Glomerular visceral epithelial cell (primary cell): ENCODE results near the gene SLC4A9.
A peak's percentile ranks its signal among the peaks of the same experiment; 100 is the strongest.

Source experiments
- DNase-seq: peaks from one replicate; pipeline ENCODE4 v3.0.0-alpha.2; 2016; ENCODE audit errors: extremely low spot score

SLC4A9 gene

DNA sequence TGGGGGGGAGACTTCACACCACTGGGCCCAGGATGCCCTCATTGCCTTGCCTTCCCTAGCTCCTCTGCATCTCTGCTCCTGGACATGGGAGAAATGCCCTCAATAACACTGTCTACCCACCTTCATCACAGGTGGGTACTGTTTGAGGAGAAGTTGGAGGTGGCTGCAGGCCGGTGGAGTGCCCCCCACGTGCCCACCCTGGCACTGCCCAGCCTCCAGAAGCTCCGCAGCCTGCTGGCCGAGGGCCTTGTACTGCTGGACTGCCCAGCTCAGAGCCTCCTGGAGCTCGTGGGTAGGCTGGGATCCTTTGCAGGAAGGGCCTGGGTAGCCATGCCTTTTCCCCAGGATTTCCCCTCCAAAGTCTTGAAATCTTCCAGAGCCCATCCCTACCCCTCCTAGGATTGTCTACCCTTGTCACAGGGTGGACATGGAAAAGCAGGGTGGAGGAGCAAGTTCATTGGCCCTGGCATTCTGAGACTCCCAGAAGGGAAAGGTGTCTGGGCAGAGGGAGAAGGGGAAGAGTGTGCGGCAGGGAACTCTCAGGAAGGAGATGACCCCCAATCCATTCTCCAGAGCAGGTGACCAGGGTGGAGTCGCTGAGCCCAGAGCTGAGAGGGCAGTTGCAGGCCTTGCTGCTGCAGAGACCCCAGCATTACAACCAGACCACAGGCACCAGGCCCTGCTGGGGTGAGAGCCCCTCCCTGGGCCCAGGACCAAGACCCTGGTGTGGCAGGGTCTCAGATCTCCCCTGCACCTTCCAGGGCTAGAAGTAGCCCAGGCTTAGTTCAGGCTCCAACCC, 886 bp downstream of the SLC4A9 start:
- no peak for DNase-seq

DNA sequence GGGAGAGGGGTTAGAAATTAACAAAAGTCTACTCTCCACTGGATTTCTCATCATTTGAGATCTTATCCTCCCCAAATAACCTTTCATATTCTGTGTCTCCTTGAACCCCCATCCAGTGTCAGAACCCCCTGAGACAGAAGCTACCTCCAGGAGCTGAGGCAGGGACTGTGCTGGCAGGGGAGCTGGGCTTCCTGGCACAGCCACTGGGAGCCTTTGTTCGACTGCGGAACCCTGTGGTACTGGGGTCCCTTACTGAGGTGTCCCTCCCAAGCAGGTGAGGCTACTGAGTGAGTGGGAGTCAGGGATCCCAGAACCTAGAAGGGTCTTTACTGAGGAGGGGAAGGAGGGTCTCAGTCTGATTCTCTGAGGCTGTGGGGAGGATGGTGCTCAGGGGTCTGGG, 1.9 kb downstream of the SLC4A9 start:
- DNase-seq, result no peak

DNA sequence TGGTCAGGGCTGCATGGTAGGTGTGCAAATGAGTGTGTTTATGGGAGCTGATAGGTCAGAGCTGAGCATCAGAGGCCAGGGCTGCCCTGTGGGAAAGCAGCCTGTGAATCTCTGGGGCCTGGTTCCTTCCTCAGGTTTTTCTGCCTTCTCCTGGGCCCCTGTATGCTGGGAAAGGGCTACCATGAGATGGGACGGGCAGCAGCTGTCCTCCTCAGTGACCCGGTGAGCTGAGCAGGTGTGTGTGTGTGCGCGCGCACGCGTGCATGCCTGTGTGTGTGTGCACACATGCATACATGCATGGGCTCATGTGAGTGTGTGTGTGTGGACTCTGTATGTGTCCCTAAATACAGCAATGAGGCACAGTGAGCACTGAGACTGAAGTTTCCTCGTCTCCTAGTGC, 2.3 kb downstream of the SLC4A9 start:
- DNase-seq, result no peak

DNA sequence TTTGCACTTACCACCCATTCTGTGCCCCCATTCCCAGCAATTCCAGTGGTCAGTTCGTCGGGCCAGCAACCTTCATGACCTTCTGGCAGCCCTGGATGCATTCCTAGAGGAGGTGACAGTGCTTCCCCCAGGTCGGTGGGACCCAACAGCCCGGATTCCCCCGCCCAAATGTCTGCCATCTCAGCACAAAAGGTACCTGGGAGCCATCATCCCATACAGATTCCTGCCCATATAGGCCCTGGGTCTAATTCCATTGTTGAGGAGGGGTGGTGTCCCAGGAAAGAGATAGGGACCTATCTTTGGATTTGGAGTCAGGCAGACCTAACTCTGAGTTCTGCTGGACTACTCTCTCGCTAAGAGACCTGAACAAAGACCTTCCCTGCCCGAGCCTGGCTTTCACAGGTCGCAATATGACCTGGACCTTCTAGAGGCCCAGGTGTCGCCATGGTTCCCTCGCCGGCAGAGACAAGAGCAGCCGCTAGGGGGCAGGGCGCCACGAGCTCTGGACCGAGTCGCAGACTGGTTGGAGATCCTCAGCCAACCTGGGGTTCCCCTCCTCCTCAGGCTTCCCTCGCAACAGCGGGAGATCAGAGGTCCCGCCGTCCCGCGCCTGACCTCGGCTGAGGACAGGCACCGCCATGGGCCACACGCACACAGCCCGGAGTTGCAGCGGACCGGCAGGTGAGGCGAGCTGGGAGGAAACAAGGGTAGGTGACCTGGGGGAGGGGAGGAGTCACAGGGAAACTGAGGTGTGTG, 3.1 kb downstream of the SLC4A9 start:
- DNase-seq, result peak; percentile 74

DNA sequence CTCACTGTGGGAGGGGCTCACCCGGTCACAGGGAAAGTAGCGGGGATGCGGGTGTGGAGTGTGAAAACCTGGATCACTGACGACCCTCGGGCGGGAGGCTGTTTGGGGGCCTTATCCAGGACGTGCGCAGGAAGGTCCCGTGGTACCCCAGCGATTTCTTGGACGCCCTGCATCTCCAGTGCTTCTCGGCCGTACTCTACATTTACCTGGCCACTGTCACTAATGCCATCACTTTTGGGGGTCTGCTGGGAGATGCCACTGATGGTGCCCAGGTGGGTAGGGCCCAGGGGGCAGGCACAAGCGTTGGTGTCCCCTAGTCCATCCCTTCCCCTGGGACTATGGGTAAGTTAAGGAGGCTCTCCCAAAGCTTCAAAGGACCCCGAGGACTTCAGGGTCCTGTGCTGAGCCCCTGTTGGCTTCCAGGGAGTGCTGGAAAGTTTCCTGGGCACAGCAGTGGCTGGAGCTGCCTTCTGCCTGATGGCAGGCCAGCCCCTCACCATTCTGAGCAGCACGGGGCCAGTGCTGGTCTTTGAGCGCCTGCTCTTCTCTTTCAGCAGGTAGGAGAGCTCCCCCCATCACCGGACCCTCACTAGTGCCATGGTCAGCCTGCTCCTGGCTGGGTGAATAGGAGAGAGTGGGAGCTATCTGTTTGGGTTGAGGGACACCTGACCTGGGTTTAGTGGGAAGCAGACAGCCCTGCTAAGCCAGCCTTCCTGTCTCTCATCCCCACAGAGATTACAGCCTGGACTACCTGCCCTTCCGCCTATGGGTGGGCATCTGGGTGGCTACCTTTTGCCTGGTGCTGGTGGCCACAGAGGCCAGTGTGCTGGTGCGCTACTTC, 3.9 kb downstream of the SLC4A9 start:
- no peak for DNase-seq

DNA sequence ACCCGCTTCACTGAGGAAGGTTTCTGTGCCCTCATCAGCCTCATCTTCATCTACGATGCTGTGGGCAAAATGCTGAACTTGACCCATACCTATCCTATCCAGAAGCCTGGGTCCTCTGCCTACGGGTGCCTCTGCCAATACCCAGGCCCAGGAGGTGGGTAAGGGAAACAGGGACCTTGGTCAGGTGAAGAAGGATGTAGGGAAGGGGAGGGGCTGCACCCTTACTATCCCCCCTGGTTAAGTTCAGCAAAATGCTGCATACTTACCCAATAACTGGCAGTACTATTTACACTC, 4.4 kb downstream of the SLC4A9 start:
- DNase-seq, result no peak

DNA sequence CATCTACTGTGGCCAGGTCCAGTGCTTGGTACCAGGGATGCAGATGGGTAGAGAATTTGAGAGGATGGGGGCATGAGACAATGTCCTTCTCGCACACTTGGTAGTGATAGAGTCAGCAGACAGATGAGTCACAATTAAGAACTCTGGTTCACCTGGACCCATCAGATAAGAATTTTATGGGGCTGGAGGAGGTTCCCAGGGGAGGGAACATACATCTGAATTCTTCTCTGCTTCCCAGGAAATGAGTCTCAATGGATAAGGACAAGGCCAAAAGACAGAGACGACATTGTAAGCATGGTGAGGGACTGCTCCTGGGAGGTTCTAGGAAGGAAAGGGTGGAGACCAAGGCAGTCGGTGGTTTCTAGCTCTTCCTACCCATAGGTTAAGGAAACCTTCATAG, 5.3 kb downstream of the SLC4A9 start:
- DNase-seq, result no peak

DNA sequence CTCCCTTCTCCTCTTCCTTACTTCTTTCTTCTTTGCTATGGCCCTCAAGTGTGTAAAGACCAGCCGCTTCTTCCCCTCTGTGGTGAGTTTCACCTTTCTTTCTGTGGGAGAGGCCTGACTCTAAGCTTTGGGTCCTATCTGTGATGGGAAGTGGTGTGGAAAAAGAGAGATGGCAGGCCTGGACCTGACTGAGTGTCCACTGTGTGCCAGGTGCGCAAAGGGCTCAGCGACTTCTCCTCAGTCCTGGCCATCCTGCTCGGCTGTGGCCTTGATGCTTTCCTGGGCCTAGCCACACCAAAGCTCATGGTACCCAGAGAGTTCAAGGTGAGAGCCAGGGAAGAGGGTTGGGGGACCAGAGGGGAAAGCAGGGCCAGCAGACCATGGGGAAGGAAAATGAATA, 5.9 kb downstream of the SLC4A9 start:
- no peak for DNase-seq

DNA sequence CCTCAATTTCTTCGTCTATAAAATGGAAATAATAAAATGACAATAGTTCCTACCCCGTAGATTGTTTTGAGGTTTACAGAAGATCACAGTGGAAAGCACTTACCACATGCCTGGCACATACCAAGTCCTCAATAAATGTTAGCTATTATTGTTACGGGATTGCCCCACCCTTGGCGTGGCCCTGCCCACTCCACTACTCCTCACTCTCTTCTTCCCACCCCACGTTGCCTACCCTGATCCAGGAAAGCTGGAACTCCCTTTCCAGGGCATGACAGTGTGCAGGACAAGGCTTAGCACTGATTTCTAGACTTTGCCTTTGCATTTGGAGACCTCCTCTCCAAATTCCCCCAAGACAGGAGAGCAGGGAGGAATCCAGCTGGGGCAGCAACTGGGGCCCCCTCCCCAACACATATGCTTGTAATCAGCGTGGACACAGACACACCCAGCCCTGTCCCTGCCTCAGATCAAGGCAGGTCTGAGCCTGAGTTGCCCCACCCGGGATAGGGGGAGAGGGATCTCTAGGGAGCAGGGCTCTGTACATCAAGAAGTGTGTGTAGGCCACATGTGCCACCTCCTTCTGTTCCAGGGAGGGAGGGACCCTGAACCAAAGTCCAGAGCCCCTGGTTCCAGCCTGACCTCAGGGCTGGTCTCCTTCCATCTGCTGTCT, 6.7 kb downstream of the SLC4A9 start:
- DNase-seq, result no peak

DNA sequence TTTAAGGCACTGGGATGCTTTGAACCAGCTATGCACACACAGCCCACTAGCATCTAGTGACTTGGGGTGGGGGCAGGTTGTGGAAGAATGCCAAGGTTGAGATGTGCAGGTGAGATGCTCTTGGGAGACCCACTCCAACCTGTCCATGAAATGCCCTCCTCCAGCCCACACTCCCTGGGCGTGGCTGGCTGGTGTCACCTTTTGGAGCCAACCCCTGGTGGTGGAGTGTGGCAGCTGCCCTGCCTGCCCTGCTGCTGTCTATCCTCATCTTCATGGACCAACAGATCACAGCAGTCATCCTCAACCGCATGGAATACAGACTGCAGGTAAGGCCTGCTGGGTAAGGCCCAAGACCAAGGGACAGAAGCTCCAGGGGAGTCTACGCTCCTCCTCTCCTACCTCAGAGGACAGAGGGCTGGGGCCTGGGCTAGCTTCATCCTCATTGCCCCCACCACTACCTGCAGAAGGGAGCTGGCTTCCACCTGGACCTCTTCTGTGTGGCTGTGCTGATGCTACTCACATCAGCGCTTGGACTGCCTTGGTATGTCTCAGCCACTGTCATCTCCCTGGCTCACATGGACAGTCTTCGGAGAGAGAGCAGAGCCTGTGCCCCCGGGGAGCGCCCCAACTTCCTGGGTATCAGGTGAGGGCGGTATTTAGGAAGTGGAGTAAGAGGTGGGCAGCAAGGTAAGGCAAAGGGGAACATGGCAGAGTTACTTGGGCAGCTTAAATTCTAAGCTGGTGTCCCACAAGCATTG, 7.4 kb downstream of the SLC4A9 start:
- no peak for DNase-seq

DNA sequence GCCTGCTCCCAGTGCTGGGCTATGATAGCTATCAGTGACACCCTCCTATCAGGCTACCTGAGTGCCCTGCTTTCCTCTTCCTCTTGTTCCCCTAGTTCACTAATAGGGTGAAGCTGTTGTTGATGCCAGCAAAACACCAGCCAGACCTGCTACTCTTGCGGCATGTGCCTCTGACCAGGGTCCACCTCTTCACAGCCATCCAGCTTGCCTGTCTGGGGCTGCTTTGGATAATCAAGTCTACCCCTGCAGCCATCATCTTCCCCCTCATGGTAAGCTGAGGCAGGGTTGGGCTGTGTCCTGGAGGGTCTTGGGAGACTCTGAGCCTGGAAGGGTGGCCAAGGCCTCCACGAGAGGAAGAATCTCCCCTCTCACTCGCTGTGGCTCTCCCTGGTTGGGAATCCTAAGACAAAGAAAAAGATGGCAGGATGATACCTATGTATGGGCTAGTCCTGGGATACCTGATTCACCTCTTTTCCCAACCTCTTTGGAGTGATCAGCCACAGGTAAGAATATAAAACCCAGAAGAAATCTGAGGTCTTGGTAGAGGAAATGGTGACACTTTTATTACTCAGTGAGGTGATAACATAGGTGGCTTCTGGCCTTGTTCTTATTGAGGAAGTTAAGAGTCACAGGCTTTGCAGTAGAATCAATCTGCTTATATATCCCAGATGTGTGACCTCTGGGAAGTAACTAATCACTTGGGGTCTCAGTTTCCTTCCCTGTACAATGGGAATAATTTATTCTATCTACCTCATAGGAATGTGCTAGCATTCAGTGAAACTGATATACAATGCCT, 11.6 kb downstream of the SLC4A9 start:
- no peak for DNase-seq

DNA sequence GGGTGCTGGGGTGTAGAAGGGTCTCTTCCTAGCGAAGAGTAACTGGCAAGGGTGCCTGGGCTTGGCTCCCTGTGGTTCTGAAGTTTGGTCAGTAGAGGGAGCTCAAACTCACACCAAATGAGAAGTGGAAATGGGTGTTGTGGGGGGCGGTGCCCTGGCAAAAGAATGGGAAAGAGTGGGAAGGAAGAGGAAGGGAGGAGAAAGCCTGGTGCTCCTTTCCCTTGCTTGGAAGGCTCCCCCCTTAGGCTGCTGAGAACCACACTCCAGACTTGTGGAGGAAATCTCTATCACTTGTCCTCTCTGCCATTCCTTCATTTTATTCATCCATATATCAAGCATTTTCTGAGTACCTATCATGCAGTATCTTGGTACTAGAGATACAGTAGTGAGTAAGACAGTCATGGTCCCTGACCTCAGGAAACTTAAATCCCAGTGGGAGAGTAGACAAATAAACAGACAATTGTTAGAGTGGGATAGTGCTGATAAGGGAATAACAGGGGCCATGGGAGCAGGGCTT, 13.0 kb downstream of the SLC4A9 start:
- peak; percentile 80 for DNase-seq

DNA sequence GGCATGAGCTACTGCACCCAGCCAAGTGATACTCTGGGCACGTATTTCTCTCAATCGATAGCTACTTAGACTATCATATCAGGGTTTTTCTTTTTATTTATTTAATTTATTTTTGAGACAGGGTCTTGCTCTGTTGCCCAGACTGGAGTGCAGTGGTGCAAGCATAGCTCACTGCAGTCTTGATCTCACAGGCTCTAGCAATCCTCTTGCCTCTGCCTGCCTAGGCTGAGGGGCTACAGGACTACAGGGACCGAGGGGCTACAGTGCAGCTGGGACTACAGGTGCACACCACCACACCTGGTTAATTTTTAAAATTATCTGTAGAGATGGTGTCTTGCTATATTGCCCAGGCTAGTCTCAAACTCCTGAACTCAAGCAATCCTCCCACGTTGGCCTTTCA, 21.4 kb downstream of the SLC4A9 start:
- no peak for DNase-seq

DNA sequence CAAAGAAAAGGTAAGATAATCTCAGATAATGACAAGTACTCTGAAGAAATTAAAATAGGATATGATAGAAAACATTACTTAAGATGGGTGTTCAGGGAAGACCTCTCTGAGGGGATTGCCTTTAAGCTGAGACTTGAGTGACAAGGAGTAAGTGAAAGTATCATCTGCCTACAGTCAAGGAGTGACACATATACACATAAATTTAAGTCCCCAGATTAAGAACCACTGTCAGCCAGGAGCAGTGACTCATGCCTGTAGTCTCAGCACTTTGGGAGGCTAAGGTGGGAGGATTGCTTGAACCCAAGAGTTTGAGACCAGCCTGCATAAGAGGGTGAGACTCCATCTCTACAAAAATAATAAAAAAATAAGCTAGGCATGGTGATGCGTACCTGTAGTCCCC, 22.0 kb downstream of the SLC4A9 start:
- no peak for DNase-seq

DNA sequence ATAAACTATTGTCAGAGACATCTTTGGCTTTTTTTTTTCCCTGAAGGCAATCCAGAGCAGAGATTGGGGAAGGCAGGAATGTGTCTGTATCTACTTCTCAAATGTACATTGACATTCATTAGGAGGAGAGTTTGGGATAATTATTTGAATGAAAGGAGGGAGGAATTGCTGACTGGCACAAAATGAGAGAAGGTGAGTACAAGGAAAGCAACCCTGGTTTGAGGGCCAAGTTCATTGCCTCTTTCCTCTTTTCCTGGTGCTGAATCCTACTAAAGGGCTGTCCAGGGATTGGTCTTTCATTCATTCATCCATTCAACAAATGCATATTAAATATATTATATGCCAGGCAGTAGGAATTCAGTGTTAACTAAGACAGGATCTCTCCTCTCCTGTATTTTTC, 22.9 kb downstream of the SLC4A9 start:
- DNase-seq, result no peak

DNA sequence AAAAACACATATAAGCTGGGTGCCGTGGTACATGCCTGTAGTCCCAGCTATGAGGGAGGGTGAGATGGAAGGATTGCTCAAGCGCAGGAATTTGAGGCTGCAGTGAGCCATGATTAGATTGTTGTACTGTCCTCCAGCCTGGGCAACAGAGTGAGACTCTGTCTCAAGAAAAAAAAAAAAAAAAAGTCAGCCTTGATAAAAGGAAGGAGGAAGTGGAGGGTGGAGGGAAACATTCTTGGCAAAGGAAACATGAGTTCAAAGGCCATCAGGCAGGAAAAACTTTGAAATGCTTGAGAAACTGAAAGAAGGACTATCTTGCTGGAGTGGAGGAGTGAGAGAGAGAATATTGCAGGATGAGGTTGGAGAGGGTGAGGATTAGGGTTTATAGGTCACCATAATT, 23.3 kb downstream of the SLC4A9 start:
- DNase-seq, result no peak

DNA sequence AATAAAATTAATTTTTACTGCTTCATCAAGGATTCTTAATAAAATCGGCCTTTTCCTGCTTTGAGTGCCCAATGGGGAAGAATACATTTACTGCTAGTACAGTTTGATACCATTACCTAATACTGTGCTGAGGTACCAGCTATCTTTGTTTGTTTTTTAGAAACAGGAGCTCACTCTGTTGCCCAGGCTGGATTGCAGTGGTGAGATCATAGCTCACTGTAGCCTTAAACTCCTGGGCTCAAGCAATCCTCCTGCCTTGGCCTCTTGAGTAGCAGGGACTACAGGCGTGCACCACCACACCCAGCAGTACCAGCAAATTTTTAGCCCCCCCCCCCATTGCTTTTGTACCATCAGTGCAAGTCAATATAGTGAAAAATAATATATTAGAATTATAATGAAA, 28.1 kb downstream of the SLC4A9 start:
- DNase-seq, result no peak

DNA sequence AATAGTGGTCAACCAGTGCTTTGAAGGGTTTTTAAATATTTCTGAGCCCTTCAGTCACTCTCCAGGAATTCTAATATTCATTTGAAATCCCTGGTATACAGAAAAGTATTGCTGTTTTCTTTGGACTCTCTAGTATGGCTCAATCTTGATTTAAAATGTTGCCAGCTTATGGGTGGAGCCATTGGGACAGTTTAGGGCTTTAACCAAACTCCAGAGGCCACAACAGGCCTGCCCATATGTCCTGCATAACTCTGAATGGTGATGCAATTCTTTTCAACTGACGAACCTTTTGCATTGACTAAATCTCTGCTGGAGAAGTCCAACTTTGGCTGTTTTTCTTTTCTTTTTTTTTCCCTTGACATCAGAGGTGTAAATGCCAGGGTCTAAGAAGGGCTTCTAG, 31.3 kb downstream of the SLC4A9 start:
- DNase-seq, result no peak

DNA sequence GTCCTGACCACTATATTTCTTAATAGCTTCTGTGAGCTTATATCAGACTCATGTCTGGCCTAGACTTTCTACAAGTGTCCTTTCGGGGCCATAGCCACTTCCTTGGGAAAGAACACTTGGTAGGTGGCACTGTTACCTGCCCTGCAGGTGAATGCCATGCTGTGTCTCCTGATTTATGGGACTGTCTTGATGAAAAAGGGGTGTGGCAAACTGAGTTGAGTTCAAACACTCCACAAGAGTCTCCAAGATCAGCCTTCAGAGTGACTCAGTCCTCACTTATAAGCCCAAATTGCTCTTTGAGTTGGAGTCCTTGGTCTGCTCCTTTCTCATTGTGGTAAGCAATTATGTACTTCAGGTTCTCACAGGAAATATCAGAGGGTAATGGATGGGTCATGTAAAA, 31.7 kb downstream of the SLC4A9 start:
- no peak for DNase-seq

DNA sequence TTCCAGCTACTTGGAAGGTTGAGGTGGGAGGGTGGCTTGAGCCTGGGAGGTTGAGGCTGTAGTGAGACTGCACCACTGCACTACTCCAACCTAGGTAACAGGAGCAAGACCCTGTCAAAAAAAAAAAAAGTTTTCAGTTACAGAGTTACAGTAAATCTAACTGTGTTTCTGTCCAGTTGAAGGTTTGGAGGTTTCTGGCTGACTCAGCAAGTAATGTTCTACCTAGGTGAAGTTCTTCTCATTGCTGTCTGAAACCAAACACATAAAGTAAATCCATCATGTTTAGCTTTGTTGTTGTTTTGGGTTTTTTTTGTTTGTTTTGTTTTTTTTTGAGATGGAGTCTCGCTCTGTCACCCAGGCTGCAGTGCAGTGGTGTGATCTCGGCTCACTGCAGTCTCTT, 33.7 kb downstream of the SLC4A9 start:
- no peak for DNase-seq
